Measurements from ENCODE around the gene HAGH.
A peak's percentile ranks its signal among the peaks of the same experiment; 100 is the strongest.

Gene HAGH

DNA sequence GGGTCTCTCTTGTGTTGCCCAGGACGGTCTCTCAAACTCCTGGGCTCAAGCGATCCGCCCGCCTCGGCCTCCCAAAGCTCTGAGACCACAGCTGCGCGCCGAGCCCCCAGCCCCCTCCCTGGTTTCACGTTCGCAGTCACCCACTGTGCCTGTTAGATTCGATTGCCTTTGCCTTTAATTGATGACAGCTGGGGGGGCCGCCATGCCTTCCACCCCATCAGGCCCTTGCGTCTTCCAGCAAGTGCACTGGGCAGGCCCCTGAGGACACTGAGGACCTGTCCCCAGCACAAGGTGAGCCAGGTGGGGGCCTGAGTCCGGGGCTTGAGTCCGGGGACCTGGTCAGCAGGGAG lies 36.4 kb downstream of the HAGH start:
- DNase-seq (ENCODE audit: extremely low spot score, insufficient read length, low read depth) (no peak), FAIRE-seq (no peak)

DNA sequence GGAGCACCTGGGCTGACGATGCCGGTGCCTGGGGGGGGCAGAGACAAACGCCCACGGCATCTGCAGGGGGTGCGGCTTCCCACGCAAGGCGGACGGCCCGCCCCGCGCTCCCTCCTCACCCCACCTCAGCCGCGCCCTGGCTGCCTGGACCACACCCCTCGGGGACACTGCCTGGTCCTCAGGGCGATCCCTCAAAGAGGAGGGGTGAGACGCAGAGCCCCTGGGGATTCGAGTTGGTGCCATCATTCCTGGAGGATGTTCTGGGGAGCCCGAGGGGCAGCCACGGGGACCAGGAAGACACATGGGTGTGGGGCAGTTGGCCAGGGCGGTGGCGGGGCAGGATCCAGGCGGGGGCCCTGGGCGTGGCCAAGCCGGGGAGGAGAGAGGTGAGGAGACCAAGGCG lies 37.0 kb downstream of the HAGH start:
- DNase-seq (ENCODE audit: extremely low spot score, insufficient read length, low read depth) (no peak), FAIRE-seq (no peak)

DNA sequence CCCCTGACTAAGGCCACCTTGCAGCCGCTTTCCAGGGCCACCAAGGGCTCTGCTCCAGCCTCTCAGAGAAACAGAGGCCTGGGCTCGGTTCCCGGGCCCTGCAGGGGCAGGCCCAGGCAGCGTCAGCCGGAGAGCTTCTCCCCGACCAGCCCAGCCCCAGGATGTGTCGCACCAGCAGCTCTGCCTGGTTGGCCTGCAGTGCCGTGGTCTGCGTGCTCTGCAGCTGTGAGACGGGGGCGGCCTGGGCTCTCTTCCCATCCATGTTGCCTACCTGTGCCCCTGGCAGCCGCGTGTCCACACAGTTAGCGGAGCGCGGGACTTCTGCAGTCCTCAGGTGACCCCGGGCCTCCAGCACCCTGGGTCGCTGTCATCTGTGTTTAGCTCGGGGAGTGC lies 37.9 kb downstream of the HAGH start:
- FAIRE-seq = no peak

DNA sequence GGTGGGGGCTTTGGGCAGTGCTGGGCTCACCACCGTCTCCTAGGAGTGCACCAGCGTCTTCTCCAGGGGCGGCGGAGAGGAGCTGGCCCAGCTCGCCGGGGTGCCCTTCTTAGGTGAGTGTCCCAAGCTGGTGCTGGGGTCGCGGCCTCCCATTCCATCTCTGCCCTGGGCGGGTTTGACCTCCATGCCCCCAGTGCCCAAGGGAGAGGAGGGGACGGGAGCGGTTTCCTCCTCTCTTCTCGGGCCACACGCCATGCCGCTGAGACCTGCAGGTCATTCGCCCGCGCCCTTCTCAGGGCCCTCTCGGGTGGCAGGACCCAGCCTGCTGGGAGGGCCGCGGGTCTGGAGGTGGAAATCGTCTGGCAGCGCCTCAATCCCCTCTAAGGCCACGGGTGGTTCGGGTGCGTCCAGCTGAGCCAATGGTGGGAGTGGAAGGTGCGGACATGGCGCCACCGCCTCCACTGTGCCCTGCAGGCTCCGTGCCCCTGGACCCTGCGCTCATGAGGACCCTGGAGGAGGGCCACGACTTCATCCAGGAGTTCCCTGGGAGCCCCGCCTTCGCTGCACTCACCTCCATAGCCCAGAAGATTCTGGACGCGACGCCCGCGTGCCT lies 38.4 kb downstream of the HAGH start:
- FAIRE-seq (no peak), DNase-seq (ENCODE audit: extremely low spot score, insufficient read length, low read depth) (no peak)

More for the DNA sequence above, 37.9 kb downstream of the HAGH start:
- DNase-seq (ENCODE audit: extremely low spot score, insufficient read length, low read depth) = no peak

DNA sequence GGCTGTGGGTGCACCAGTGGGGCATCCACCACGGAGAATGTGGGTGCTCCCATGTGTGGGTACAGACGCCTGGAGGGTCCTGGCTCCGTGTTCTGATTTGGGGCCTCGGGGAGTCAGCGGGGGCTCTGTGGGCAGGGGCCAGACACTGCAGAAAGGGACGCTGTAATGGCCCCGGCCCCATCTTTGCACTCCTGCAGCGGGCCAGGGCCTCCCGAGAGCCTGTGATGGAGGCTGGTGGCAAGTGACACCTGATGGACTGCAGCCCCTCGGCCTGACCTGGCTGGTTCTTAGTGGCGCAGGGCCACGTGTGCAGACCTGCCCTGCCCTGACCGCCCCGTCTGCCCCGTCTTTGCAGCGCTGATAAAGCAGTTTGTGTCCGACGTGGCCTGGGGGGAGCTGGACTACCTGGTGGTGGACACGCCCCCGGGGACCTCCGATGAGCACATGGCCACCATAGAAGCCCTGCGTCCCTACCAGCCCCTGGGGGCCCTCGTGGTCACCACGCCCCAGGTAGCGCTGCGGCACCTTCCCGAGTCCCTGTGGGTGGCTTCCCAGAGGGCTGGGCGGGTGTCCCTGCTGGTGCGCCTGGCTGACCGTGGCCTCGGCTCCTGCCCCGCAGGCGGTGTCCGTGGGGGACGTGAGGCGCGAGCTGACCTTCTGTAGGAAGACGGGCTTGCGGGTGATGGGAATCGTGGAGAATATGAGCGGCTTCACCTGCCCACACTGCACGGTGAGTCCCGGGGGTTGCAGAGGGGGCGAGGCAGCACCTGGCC lies 39.1 kb downstream of the HAGH start:
- no peak for DNase-seq (ENCODE audit: extremely low spot score, insufficient read length, low read depth)
- FAIRE-seq = no peak

DNA sequence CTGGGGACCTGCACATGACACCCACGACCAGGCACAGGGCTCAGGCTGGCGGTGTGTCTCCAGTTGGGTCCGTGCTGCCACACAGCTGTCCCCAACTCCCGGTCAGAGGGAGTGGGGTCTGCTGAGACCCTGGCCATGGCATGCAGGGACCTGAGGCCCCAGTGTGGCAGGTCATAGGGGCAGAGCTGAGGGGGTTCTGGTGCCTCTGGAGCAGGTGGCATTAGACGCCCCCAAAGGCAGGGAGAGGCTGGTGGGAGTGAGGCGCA lies 39.6 kb downstream of the HAGH start:
- FAIRE-seq = no peak
- DNase-seq (ENCODE audit: extremely low spot score, insufficient read length, low read depth) = no peak

DNA sequence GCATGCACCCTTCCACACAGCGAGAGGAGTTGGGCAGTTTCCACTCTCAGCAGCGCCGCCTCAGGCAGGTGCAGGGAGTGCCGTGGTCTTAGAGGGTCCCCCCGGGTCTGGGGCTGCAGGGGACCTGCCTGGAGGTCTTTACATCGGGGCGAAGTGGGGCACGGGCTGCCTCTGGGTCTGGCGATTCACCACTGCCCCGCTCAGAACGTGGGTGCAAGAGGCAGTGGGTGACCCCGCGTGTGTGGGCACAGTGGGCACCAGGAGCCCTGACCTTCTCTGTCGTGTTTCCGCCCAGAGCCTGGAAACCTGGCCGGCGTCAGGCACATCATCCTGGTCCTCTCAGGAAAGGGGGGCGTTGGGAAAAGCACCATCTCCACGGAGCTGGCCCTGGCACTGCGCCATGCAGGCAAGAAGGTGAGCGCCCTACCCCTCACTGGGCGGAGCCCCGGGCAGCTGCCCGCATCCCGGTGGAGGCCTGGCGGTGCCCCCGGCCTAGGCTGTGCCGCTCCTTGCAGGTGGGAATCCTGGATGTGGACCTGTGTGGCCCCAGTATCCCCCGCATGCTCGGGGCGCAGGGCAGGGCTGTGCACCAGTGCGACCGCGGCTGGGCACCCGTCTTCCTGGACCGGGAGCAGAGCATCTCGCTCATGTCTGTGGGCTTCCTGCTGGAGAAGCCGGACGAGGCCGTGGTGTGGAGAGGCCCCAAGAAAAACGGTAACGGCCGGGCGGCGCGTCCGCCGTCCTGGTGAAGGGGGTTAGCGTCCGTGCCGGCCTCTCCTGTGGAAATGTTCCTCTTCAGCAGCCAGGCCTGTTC lies 40.2 kb downstream of the HAGH start:
- FAIRE-seq (no peak), DNase-seq (ENCODE audit: extremely low spot score, insufficient read length, low read depth) (no peak)

DNA sequence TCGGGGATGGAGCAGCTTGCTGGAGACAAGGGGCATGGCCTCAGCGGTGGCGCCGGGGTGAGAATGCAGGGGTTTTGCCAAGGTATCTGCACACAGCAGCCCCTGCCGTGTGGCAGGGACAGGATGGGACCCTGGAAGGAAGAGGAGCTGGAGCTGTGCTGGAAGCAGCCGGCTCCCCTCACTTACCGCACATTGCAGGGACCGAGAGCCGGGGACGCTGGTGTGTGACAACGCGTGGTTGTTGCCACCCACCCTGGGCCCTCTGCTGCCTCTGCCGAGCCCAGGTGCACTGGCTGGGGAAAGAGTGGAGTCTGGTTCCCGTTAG lies 40.8 kb downstream of the HAGH start:
- DNase-seq (ENCODE audit: extremely low spot score, insufficient read length, low read depth) (no peak), FAIRE-seq (no peak)

DNA sequence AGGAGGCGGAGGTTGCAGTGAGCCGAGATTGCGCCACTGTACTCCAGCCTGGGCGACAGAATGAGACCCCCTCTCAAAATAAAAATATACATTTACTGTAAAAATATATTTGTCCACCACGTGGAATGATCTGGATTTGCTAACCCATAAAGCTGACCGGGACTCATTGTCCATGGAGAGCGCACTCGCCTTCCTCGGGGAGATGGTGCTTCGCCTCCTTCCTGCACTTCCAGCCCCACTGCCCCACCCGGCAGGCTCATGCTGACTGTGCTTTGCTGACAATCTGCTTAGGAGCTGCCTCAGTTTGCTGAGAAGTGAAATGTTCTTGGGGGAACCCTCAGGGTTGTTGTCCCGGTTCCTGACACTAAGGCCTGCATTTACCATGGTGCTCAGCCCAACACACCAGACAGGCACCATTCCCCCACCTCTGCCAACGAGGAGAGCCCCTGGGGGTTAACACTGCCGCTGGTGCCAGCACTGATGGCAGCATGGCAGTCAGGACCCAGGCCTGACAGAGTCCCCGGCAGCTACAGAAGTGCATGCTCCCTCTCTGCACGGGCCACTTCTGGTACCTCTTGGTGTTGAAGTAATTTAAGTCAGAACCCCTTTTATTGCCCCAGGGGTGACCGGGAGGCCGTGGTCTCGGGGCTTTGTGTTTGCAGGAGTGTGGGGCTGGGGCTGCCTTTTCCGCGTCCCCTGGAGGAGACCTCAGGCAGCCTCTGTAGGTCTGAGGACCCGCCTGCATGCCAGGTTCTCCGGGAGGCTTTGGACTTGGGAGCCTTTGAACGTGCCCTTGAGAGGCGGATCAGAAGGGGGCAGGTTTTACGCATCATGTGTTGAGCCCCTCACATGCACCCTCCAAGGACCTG lies 41.4 kb downstream of the HAGH start:
- DNase-seq (ENCODE audit: extremely low spot score, insufficient read length, low read depth) (no peak), FAIRE-seq (no peak)

DNA sequence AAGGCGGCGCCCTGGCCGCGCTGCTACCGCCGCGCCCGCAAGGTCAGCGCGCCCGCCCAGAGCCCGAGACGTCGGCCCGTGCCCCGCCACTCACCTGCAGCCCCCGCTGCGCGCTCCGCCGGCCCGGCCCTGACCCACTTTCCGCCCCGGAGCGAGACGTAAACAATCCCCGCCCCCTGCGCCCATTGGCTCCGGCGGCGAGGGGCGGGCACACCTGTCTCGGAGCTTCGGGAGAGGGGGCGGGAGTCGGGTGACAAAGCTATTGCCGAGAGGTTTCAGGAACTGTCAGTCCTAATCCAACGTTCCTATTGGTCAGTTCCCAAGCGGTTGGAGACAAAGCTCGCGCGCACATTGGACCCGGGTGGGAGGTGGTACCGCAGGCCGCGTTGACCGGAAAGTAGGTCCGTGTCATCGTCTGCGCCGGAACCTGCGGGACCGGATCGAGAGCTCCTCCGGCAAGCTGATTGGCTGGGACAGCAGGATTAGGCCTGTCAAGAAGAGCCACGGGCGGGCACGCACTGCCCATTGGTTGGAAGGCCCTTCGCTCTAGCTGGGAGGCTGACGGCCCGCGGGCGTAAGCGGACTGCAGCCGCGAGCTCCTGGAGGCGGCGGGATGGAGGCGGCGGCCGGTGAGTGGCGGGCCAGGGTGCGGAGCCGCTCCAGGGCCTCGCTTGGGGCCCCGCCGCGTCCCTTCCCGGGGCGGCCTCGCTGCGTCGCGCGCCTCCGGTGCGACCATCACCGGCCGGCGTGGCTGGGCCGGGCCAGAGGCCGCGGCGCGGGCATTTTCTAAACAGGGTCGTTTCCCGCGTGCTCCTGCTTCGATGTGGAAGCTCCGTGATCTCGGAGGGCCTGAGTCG lies 44.0 kb downstream of the HAGH start, which contains the start of the genes NUBP2 and SPSB3:
TSS of gene NUBP2 (plus strand) at position 553 of the 857 bp plus-strand sequence. CDS start at position 614, 61 bp downstream.
TSS of gene SPSB3 (minus strand) at position 164 of the 857 bp plus-strand sequence. CDS start 1,088 bp downstream, outside the sequence.
- FAIRE-seq = peak; percentile 100
- DNase-seq (ENCODE audit: extremely low spot score, insufficient read length, low read depth) = peak; percentile 95

DNA sequence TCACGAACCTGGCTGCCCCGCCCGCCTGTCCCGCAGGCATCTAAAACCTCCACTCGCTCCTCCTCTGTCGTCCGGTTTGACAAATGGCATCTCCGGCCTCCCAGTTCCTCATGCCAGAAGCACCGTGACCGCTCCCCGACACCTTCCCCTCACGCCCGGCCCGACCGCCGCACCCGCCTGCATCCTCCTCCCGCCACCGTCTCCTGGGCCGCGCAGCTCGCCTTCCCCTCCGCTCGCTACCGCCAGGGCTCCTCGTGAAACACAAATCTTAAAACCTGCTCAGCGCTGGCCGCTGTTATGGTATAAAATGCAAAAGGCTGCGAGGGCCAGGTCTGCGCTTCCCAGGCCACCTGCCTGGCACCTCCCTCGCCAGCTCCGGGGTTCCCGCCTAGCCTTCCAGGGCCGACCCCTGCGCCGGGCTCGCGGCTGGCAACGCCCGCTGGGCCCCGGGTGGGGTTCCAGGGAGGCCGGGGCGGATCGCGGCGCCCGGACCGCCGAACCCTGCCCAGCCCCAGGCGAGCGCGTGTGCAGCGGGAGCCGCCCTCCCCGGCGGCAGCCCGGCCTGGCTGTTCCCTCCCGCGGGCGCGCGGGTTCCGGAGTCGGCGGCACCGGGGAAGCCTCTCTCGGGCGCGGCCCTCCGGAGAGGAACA lies 44.7 kb downstream of the HAGH start:
- DNase-seq (ENCODE audit: extremely low spot score, insufficient read length, low read depth) (no peak), FAIRE-seq (no peak)

DNA sequence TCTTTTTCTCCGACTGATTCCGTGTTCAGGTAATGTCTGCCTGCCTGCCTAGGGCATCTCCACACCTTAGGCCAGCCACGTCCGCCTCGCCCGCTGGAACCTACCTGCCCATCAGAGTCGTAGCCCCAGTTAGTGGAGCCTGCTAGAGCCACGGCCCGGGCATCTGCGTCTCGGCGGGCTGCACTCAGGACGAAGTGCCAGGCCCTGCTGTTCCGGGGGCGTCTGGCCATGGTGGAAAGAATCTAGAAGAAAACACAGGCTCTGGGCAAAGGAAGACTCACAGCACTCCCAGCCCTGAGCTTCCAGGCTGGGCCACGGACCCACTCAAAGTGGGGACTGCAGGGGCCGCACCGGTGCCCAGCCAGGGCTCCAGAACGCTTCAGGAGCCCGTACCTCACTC lies 45.4 kb downstream of the HAGH start:
- DNase-seq (ENCODE audit: extremely low spot score, insufficient read length, low read depth) (no peak), FAIRE-seq (no peak)

DNA sequence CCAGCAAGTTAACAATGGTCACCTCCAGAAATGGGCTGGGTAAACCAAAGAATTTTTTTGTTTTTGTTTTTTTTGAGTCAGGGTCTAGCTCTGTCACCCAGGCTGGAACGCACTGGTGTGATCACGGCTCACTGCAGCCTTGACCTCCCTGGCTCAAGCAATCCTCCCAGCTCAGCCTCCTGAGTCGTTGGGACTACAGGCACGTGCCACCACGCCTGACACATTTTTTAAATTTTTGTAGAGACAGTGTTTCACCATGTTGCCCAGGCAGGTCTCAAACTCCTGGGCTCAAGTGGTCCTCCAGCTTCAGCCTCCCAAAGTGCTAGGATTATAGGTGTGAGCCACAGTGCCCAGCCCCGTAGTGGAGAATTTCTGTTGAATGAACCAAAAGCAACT lies 46.0 kb downstream of the HAGH start:
- no peak for FAIRE-seq
- DNase-seq (ENCODE audit: extremely low spot score, insufficient read length, low read depth) = no peak

DNA sequence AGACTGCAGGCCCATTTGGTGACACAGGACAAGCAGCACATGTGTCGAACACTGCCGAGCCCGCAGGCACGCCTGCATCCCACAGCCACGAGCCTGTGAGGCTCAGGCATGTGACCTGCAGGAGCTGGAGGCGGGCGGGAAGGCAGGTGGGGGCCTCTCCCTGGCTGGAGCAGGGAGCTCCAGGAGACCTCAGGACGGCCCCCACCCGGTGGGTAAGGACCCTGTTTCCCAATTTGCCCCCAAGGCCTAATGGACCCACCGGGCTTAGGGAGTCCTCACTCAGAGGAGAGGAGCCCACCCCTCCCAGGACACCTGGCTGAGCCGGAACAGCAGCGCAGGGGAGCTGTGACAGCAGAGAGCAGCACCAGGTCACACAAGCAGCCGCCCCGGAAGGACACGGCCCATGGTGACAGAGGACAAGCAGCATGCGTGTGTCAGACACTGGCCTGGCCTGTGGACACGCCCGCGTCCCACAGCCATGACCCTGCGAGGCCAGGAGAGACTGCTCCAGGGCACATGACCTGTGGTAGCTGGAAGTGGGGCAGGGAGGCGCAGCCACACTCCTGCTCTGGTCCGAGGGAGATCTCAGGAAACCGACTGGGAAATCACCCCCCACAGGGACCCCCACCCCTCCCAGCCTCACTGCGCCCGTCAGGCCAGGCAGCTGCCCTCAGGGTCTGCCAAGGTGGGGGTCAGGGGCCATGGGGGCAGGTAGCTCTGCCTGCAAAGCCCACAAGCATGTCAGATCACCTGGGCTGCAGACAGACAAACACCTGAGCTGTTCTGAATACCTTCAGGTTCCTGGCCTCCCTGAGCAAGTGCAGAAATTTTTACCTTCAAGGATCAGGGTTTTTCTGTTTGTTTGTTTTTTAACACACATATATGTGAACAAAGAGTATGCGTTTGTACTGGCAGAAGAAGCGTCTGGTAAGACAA lies 46.6 kb downstream of the HAGH start:
- DNase-seq (ENCODE audit: extremely low spot score, insufficient read length, low read depth) (no peak), FAIRE-seq (no peak)

DNA sequence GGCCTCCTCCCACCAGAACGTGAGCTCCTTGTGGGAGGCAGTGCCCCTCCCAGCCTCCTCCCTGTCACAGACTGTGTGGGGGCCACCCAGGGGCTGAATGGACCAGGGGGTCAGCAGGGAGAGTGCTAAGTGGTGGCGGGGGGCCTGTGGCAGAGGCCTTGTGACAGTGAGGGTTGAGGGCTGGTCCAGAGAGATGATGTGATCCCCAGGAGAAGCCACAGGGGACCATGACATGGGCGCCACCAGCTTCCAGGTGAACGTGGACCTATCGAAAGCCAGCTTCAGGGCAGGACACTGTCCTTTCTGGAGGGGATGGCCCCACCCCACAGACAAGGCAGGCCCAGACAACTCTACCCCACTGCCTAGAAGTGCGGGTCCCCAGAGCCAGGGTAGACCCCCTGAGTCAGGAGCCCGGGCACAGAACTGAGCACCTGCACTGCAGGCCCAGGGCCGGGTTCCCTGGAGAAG lies 47.4 kb downstream of the HAGH start:
- DNase-seq (ENCODE audit: extremely low spot score, insufficient read length, low read depth) (no peak), FAIRE-seq (no peak)

DNA sequence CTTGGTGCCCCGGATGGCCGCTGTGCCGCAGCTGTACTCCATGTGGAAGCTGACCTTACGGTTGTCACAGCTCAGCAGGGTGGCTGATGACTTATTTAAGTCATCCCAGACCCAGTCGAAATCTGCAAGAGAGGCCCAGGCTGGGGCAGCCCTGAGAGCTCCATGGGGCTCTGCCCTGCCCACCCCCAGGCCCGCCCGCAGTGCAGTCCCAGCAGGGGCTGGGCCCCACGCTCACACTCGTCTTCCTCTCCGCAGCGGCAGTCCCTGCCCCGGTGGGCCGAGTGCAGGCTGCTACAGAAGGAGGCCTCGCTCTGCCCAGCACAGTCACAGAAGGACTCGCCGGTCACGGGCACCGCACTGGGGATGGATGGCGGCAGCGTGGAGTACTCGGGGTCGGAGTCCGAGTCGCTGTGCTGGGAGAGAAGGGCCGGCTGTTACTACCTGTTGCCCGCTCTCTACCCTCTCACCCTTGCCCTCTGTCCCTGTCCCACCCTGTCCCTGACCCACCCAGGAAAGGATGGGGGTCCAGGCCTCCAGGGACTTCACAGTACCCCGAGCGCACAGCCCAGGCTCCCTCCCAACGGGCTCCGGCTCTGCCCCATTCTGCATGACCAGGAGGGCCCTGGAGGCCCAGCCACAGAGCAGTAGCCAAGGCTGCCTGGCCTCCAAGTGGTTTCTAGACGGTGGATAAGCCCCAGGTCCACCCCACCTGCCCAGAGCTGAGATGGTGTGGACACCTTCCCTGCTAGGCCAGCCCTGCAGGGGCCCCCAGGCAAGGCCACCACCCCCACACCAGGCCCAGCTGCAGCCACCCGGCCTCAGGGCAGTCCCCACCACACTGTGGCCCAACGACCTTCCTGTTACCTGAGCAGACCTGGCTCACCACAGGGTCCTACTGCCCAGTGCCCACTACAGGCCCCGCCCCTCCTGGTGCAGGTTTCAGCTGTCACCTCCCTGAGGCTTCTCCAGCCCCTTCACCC lies 48.1 kb downstream of the HAGH start:
- DNase-seq (ENCODE audit: extremely low spot score, insufficient read length, low read depth) = no peak
- no peak for FAIRE-seq
